Kidney (tissue), 14 donors: ENCODE results near the gene HNF4A. TPM values are rescaled to one million over a fixed set of nuclear protein-coding genes. Genes with fewer than 3 reads are reported as not detected.

Experiments
- DNase-seq, 5 donors: peaks; one replicate each; pipeline ENCODE4 v3.0.0-alpha.2; 2013 to 2020
- FAIRE-seq: peaks from 2 replicates; lab custom pipeline; 2012; peaks lifted over from hg19 to GRCh38; lab: Jason Lieb, UNC
- H3K27ac ChIP-seq, 2 donors: one replicate each; pipeline ENCODE4 v1.7.0; 2013; ENCODE audit warnings: low read depth in 2 of 2, low read length in 2 of 2, inconsistent platforms in 1 of 2
- H3K27me3 ChIP-seq: one replicate; pipeline ENCODE4 v1.7.1; 2013; ENCODE audit warnings: low read length, inconsistent platforms; ENCODE audit not compliant: control insufficient read depth, insufficient read depth
- H3K36me3 ChIP-seq, 3 donors: one replicate each; pipeline versions ENCODE4 v1.7.0 to v1.7.1; 2013; ENCODE audit warnings: low read length in 3 of 3, control low read depth in 1 of 3, inconsistent platforms in 1 of 3; ENCODE audit not compliant: insufficient read depth in 3 of 3, control insufficient read depth in 2 of 3
- H3K4me1 ChIP-seq, 3 donors: one replicate each; pipeline versions ENCODE4 v1.7.0 to v1.7.1; 2013; ENCODE audit warnings: low read length in 3 of 3, inconsistent platforms in 1 of 3, low read depth in 1 of 3; ENCODE audit not compliant: control insufficient read depth in 2 of 3, insufficient read depth in 2 of 3
- H3K4me3 ChIP-seq, 3 donors: one replicate each; pipeline versions ENCODE4 v1.7.0 to v1.8.1; 2013; ENCODE audit warnings: low read length in 3 of 3, control low read depth in 1 of 3, inconsistent platforms in 1 of 3
- H3K9ac ChIP-seq, 3 donors: one replicate each; pipeline versions ENCODE4 v1.7.0 to v1.7.1; 2013; ENCODE audit warnings: low read length in 3 of 3, control low read depth in 1 of 3, inconsistent platforms in 1 of 3
- H3K9me3 ChIP-seq, 3 donors: one replicate each; pipeline versions ENCODE4 v1.7.0 to v1.7.1; 2013; ENCODE audit warnings: low read length in 3 of 3, control low read depth in 1 of 3, inconsistent platforms in 1 of 3; ENCODE audit not compliant: control insufficient read depth in 2 of 3, insufficient read depth in 1 of 3
- CTCF ChIP-seq: IDR thresholded peaks from 3 replicates; pipeline ENCODE4 v1.5.1; 2012; ENCODE audit warnings: mild to moderate bottlenecking, moderate library complexity, borderline replicate concordance; ENCODE audit not compliant: insufficient read depth; ENCODE audit errors: extremely low read depth
- intact Hi-C: fragments of 100-400 bp; cut with DNase I; formaldehyde crosslinking; loops from one replicate; pipeline ENCODE4 v1.11.1; 2022
- polyA plus RNA-seq: library from polyadenylated mRNA; stranded (reverse); fragments of 350-450 nt; fragmentation: Illumina TruSeq; extraction: RNeasy Lipid Tissue Mini Kit (QIAGEN cat#74804); gene quantifications from one replicate; pipeline ENCODE4 v1.2.3, GENCODE V29; 2014; ENCODE audit warnings: low read depth, low replicate concordance; ENCODE audit not compliant: insufficient read depth
- total RNA-seq: library from RNA; stranded (reverse); fragmentation: NEBNext Ultra II Directional; extraction: Animal tissue kit (Norgen Biotek cat#: 25700); gene quantifications from one replicate; pipeline ENCODE4 v1.2.1, GENCODE V29; 2021
- donor health status: control.
- donor health status: control.
- donor health status: control.
- donor health status: control.
- donor health status: control.
- donor health status: DM: yes; HTN: yes; CAD: no.
- donor health status: Normal renal cell carcinoma (clear cell type).

Gene HNF4A
- total and polyA plus RNA-seq, 2 donors from 2014 or later: 26.0 to 42.1 TPM

- Histone ChIP-seq H3K27me3 (no peaks in the 10 kb centered on the region), H3K27ac (no peak overlapping the region), H3K4me3 (no peak overlapping the region), H3K4me1 (no peaks in the 10 kb centered on the region), H3K9me3 (no peaks in the 10 kb centered on the region), H3K36me3 (peaks cover 0 to 31% (median 4%) of the 10 kb centered on the region in 3 donors), H3K9ac (no peak overlapping the region)
- TF ChIP-seq CTCF: no peak
- intact Hi-C loops: no loop called here
- DNase-seq: no peak
- no peak for FAIRE-seq
Observed at GRCh38 chr20:44426879-44427790, 71.6 kb downstream of the HNF4A start.

GRCh38 chr20:44427804-44428173, 72.3 kb downstream of the HNF4A start:
- Histone ChIP-seq H3K4me3 (no peak overlapping the region), H3K36me3 (peaks cover 0 to 28% (median 4%) of the 10 kb centered on the region in 3 donors), H3K4me1 (no peaks in the 10 kb centered on the region), H3K9ac (no peak overlapping the region), H3K27me3 (no peaks in the 10 kb centered on the region), H3K27ac (no peak overlapping the region), H3K9me3 (no peaks in the 10 kb centered on the region)
- DNase-seq (no peak), FAIRE-seq (no peak)
- TF ChIP-seq CTCF: no peak
- intact Hi-C loops: no loop called here

GRCh38 chr20:44428174-44429016, 72.9 kb downstream of the HNF4A start:
- no peaks in the 10 kb centered on the region for H3K27me3 ChIP-seq
- H3K9me3 ChIP-seq: no peaks in the 10 kb centered on the region
- H3K27ac ChIP-seq: no peak overlapping the region
- intact Hi-C loops: no loop called here
- no peaks in the 10 kb centered on the region for H3K4me1 ChIP-seq
- no peak for FAIRE-seq
- no peak for DNase-seq
- no peak overlapping the region for H3K4me3 ChIP-seq
- no peak overlapping the region for H3K9ac ChIP-seq
- TF ChIP-seq CTCF: no peak
- H3K36me3 ChIP-seq: peaks cover 0 to 26% (median 3%) of the 10 kb centered on the region in 3 donors
